HEK293 (cell line): ENCODE results near the gene OST4.
"Not testable (repeated sequence)": the region's sequence is repeated elsewhere in the genome, so short reads cannot be mapped to it uniquely, and the experiment has no call there.

Source experiments
- CTCF ChIA-PET: fragments of 350-600 bp; formaldehyde crosslinking; extraction: SDS; loops from one replicate; lab custom pipeline; 2021; ENCODE audit warnings: antibody characterized with exemption; lab: Yijun Ruan, JAX
- POLR2A ChIA-PET: fragments of 300-600 bp; formaldehyde crosslinking; extraction: SDS; loops from one replicate; lab custom pipeline; 2020; ENCODE audit warnings: antibody characterized with exemption, inconsistent platforms; lab: Yijun Ruan, JAX
- H3K27ac ChIP-seq: fragments of 200-500 bp; sonication (Bioruptor generic); 2 replicates; pipeline ENCODE4 v1.5.1; 2014; ENCODE audit warnings: low read depth, low read length, control low read depth, inconsistent platforms; ENCODE audit errors: extremely low read depth
- H3K36me3 ChIP-seq, 2 experiments: fragments of 200-500 bp in 1 of 2; sonication (Bioruptor generic) in 1 of 2; 1 replicate in 1 of 2; 2 replicates in 1 of 2; pipeline ENCODE4 v1.5.1; 2014 to 2017; ENCODE audit warnings: inconsistent platforms in 2 of 2, low read length in 2 of 2; ENCODE audit not compliant: control insufficient read depth in 2 of 2, insufficient read depth in 1 of 2
- H3K4me1 ChIP-seq: fragments of 200-500 bp; sonication (Bioruptor generic); 2 replicates; pipeline ENCODE4 v1.5.1; 2014; ENCODE audit warnings: mild to moderate bottlenecking, low read length, inconsistent platforms; ENCODE audit not compliant: control insufficient read depth, insufficient read depth
- H3K4me3 ChIP-seq: 2 replicates; pipeline ENCODE4 v1.5.1; 2011; ENCODE audit warnings: low read depth, mild to moderate bottlenecking, control low read depth, low read length, moderate library complexity
- H3K9me3 ChIP-seq: fragments of 200-500 bp; sonication (Bioruptor generic); 2 replicates; pipeline ENCODE4 v1.5.1; 2014; ENCODE audit warnings: low read depth, low read length, inconsistent platforms; ENCODE audit not compliant: control insufficient read depth, insufficient read depth
- GLIS1 ChIP-seq: fragments of 450-650 bp; formaldehyde crosslinking; IDR thresholded peaks from 2 replicates; pipeline ENCODE4 v1.5.1; 2016; ENCODE audit warnings: missing biosample characterization, missing genetic modification characterization
- ZBTB17 ChIP-seq: fragments of 450-650 bp; formaldehyde crosslinking; IDR thresholded peaks from 2 replicates; pipeline ENCODE4 v1.5.1; 2016; ENCODE audit warnings: missing biosample characterization, missing genetic modification characterization
- ZBTB48 ChIP-seq: fragments of 450-650 bp; formaldehyde crosslinking; IDR thresholded peaks from 2 replicates; pipeline ENCODE4 v1.5.1; 2016; ENCODE audit warnings: missing biosample characterization, missing genetic modification characterization
- ZNF157 ChIP-seq: fragments of 450-650 bp; formaldehyde crosslinking; IDR thresholded peaks from 2 replicates; pipeline ENCODE4 v1.5.1; 2016; ENCODE audit warnings: missing biosample characterization, missing genetic modification characterization
- ZNF830 ChIP-seq: fragments of 450-650 bp; IDR thresholded peaks from 2 replicates; pipeline ENCODE4 v1.5.0; 2018; ENCODE audit warnings: missing biosample characterization, missing genetic modification characterization, low read depth, mild to moderate bottlenecking, moderate library complexity
- TF ChIP-seq, protein P1 (sequence below): fragments of 450-650 bp; formaldehyde crosslinking; IDR thresholded peaks from 2 replicates; pipeline ENCODE4 v1.5.1; 2016; ENCODE audit warnings: missing biosample characterization, missing genetic modification characterization
- TF ChIP-seq, protein P2 (sequence below): fragments of 450-650 bp; formaldehyde crosslinking; IDR thresholded peaks from 2 replicates; pipeline ENCODE4 v1.5.1; 2016; ENCODE audit warnings: missing biosample characterization, missing genetic modification characterization
- TF ChIP-seq, protein P3 (sequence below): fragments of 450-650 bp; formaldehyde crosslinking; IDR thresholded peaks from 2 replicates; pipeline ENCODE4 v1.5.1; 2016; ENCODE audit warnings: missing biosample characterization, missing genetic modification characterization
- TF ChIP-seq, protein P4 (sequence below): fragments of 450-650 bp; formaldehyde crosslinking; IDR thresholded peaks from 2 replicates; pipeline ENCODE4 v1.5.1; 2017; ENCODE audit warnings: missing biosample characterization, missing genetic modification characterization

Gene OST4

DNA sequence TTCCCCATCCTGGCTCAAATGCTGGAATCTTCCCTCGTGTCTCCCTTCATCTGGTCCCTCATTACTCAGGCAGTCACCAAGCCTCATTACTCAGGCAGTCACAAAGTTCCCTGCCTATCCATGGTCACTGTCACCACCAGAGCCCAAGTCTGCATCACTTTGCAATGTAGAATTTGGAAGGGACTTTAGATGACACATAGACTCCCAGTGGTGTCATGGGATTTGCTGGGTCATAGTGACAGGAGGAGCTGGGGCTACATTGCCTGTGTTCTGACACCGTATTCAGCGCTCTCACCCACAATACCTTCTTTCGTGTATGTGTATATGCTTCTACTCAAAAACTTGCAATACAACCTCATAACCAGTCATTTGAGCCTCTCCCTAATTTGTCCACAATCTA lies 4.9 kb upstream of the OST4 start:
- Histone ChIP-seq H3K27ac (no peak overlapping the region), H3K4me1 (peaks cover 6% of the 10 kb centered on the region), H3K9me3 (no peaks in the 10 kb centered on the region), H3K36me3 (no peaks in the 10 kb centered on the region), H3K4me3 (no peak overlapping the region)
- CTCF ChIA-PET: interaction anchor here (0.6 kb wide), 1 partner anchor 600 kb away, joined by 4 read pairs; no protein-coding TSS in a partner anchor
- TF ChIP-seq, protein P1, sequence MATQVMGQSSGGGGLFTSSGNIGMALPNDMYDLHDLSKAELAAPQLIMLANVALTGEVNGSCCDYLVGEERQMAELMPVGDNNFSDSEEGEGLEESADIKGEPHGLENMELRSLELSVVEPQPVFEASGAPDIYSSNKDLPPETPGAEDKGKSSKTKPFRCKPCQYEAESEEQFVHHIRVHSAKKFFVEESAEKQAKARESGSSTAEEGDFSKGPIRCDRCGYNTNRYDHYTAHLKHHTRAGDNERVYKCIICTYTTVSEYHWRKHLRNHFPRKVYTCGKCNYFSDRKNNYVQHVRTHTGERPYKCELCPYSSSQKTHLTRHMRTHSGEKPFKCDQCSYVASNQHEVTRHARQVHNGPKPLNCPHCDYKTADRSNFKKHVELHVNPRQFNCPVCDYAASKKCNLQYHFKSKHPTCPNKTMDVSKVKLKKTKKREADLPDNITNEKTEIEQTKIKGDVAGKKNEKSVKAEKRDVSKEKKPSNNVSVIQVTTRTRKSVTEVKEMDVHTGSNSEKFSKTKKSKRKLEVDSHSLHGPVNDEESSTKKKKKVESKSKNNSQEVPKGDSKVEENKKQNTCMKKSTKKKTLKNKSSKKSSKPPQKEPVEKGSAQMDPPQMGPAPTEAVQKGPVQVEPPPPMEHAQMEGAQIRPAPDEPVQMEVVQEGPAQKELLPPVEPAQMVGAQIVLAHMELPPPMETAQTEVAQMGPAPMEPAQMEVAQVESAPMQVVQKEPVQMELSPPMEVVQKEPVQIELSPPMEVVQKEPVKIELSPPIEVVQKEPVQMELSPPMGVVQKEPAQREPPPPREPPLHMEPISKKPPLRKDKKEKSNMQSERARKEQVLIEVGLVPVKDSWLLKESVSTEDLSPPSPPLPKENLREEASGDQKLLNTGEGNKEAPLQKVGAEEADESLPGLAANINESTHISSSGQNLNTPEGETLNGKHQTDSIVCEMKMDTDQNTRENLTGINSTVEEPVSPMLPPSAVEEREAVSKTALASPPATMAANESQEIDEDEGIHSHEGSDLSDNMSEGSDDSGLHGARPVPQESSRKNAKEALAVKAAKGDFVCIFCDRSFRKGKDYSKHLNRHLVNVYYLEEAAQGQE (tag by site-specific recombination): no peak
- TF ChIP-seq, protein P2, sequence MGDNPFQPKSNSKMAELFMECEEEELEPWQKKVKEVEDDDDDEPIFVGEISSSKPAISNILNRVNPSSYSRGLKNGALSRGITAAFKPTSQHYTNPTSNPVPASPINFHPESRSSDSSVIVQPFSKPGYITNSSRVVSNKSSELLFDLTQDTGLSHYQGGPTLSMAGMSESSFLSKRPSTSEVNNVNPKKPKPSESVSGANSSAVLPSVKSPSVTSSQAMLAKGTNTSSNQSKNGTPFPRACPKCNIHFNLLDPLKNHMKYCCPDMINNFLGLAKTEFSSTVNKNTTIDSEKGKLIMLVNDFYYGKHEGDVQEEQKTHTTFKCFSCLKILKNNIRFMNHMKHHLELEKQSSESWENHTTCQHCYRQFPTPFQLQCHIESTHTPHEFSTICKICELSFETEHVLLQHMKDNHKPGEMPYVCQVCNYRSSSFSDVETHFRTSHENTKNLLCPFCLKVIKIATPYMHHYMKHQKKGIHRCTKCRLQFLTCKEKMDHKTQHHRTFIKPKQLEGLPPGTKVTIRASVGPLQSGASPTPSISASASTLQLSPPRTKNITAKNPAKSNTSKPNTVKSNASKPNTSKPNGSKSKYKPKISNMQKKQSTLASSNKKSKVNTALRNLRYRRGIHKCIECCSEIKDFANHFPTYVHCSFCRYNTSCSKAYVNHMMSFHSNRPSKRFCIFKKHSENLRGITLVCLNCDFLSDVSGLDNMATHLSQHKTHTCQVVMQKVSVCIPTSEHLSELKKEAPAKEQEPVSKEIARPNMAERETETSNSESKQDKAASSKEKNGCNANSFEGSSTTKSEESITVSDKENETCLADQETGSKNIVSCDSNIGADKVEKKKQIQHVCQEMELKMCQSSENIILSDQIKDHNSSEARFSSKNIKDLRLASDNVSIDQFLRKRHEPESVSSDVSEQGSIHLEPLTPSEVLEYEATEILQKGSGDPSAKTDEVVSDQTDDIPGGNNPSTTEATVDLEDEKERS (tag by site-specific recombination): no peak
- no peak for TF ChIP-seq ZNF830
- POLR2A ChIA-PET: interaction anchor here (1.1 kb wide), 1 partner anchor 25 kb away, joined by 4 read pairs; the partner anchor contains the start of gene AGBL5

- H3K4me1 ChIP-seq, H3K9me3 ChIP-seq, H3K36me3 ChIP-seq, H3K27ac ChIP-seq, H3K4me3 ChIP-seq: not testable (repeated sequence)
- ChIA-PET POLR2A (interaction anchor here (0.9 kb wide), 1 partner anchor 18 kb away, joined by 3 read pairs; no protein-coding TSS in a partner anchor), CTCF (interaction anchor here (0.7 kb wide), 1 partner anchor 1453 kb away, joined by 3 read pairs; no protein-coding TSS in a partner anchor)
These were observed 4.1 kb upstream of the OST4 start for GRCh38 chr2:27075566-27075871.

GRCh38 chr2:27074738-27075565 lies 3.5 kb upstream of the OST4 start:
- TF ChIP-seq, protein P3, sequence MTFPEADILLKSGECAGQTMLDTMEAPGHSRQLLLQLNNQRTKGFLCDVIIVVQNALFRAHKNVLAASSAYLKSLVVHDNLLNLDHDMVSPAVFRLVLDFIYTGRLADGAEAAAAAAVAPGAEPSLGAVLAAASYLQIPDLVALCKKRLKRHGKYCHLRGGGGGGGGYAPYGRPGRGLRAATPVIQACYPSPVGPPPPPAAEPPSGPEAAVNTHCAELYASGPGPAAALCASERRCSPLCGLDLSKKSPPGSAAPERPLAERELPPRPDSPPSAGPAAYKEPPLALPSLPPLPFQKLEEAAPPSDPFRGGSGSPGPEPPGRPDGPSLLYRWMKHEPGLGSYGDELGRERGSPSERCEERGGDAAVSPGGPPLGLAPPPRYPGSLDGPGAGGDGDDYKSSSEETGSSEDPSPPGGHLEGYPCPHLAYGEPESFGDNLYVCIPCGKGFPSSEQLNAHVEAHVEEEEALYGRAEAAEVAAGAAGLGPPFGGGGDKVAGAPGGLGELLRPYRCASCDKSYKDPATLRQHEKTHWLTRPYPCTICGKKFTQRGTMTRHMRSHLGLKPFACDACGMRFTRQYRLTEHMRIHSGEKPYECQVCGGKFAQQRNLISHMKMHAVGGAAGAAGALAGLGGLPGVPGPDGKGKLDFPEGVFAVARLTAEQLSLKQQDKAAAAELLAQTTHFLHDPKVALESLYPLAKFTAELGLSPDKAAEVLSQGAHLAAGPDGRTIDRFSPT (tag by site-specific recombination): no peak
- no peak for TF ChIP-seq ZNF157
- peak; percentile 26; the same call in 1 of the 2 replicates for TF ChIP-seq ZBTB17
- TF ChIP-seq, protein P4, sequence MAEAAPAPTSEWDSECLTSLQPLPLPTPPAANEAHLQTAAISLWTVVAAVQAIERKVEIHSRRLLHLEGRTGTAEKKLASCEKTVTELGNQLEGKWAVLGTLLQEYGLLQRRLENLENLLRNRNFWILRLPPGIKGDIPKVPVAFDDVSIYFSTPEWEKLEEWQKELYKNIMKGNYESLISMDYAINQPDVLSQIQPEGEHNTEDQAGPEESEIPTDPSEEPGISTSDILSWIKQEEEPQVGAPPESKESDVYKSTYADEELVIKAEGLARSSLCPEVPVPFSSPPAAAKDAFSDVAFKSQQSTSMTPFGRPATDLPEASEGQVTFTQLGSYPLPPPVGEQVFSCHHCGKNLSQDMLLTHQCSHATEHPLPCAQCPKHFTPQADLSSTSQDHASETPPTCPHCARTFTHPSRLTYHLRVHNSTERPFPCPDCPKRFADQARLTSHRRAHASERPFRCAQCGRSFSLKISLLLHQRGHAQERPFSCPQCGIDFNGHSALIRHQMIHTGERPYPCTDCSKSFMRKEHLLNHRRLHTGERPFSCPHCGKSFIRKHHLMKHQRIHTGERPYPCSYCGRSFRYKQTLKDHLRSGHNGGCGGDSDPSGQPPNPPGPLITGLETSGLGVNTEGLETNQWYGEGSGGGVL (tag by site-specific recombination): 0 out of 2 replicates have a peak, but pooled peaks have one; percentile 38
- TF ChIP-seq GLIS1 (tag by site-specific recombination): peak; percentile 82
- peak; percentile 32; the same call in 1 of the 2 replicates for TF ChIP-seq ZBTB48 (tag by site-specific recombination)
- peaks cover 14% of the 10 kb centered on the region for H3K4me1 ChIP-seq

More at GRCh38 chr2:27074738-27075565, 3.5 kb upstream of the OST4 start:
- ChIA-PET POLR2A (interaction anchor here (0.9 kb wide), 1 partner anchor 17 kb away, joined by 3 read pairs; no protein-coding TSS in a partner anchor), CTCF (interaction anchor here (0.7 kb wide), 1 partner anchor 1453 kb away, joined by 3 read pairs; no protein-coding TSS in a partner anchor)
- no peak overlapping the region for H3K27ac ChIP-seq
- H3K4me3 ChIP-seq: no peak overlapping the region
- H3K9me3 ChIP-seq: no peaks in the 10 kb centered on the region
- peaks cover 0 to 7% of the 10 kb centered on the region in 2 experiments; a peak in 1 of 3 replicates for H3K36me3 ChIP-seq
